Natural killer cell (primary cell): ENCODE measurements around the gene MAN2A1. TPM values are rescaled to one million over a fixed set of nuclear protein-coding genes. Genes with fewer than 3 reads are reported as not detected.

Experiments used
- ATAC-seq, 3 donors: fragments of 150-1000 bp in 2 of 3; fragments of 200-7000 bp in 1 of 3; cut with Tn5 transposase; 1 replicate in 1 of 3; 2 replicates in 2 of 3; pipeline ENCODE4 v1.10.0; 2021; ENCODE audit warnings: mild to moderate bottlenecking in 2 of 3, moderate library complexity in 2 of 3
- DNase-seq, 2 donors: peaks; one replicate each; pipeline versions ENCODE4 v3.0.0 to v3.0.0-alpha.2; 2013 to 2021; ENCODE audit warnings: mixed read lengths in 1 of 2
- H3K27ac ChIP-seq: one replicate; pipeline ENCODE4 v1.5.1; 2013; ENCODE audit warnings: mild to moderate bottlenecking, low read length
- H3K27me3 ChIP-seq: one replicate; pipeline ENCODE4 v1.6.1; 2013; ENCODE audit warnings: low read length; ENCODE audit not compliant: control insufficient read depth, insufficient read depth
- H3K36me3 ChIP-seq: one replicate; pipeline ENCODE4 v1.6.1; 2013; ENCODE audit warnings: low read length; ENCODE audit not compliant: control insufficient read depth, insufficient read depth
- H3K4me1 ChIP-seq: one replicate; pipeline ENCODE4 v1.6.1; 2013; ENCODE audit warnings: low read length; ENCODE audit not compliant: control insufficient read depth, insufficient read depth
- H3K4me3 ChIP-seq: one replicate; pipeline ENCODE4 v1.5.1; 2013; ENCODE audit warnings: low read length
- H3K9me3 ChIP-seq: one replicate; pipeline ENCODE4 v1.6.1; 2013; ENCODE audit warnings: low read length; ENCODE audit not compliant: control insufficient read depth, insufficient read depth
- H3K27ac Mint-ChIP-seq, 2 donors: one replicate each; pipeline ENCODE4 v1.8.0; 2022; ENCODE audit warnings: mild to moderate bottlenecking in 2 of 2, mixed read lengths in 2 of 2, moderate library complexity in 1 of 2
- H3K27me3 Mint-ChIP-seq, 2 donors: one replicate each; pipeline ENCODE4 v1.8.0; 2022; ENCODE audit warnings: low read depth in 2 of 2, mixed read lengths in 2 of 2
- H3K36me3 Mint-ChIP-seq: one replicate; pipeline ENCODE4 v1.8.0; 2022; ENCODE audit warnings: mixed read lengths
- H3K4me1 Mint-ChIP-seq, 2 donors: one replicate each; pipeline ENCODE4 v1.8.0; 2022; ENCODE audit warnings: mixed read lengths in 2 of 2
- H3K4me3 Mint-ChIP-seq: one replicate; pipeline ENCODE4 v1.8.0; 2022; ENCODE audit warnings: mild to moderate bottlenecking, moderate library complexity, mixed read lengths
- H3K9me3 Mint-ChIP-seq, 2 donors: one replicate each; pipeline ENCODE4 v1.8.0; 2022; ENCODE audit warnings: mixed read lengths in 2 of 2
- CTCF ChIP-seq: fragments of 200-600 bp; IDR thresholded peaks from one replicate; pipeline ENCODE4 v1.8.0; 2022; ENCODE audit warnings: antibody characterized with exemption
- WGBS: methylation state at CpG from one replicate; pipeline ENCODE4 v1.1.7; 2013; ENCODE audit warnings: missing lambda C conversion rate; ENCODE audit not compliant: insufficient coverage; 5-methylcytosine and 5-hydroxymethylcytosine counted together
- intact Hi-C: fragments of 100-400 bp; cut with micrococcal nuclease; formaldehyde crosslinking; loops from one replicate; pipeline ENCODE4 v1.14.2; 2022
- total RNA-seq, 4 donors: library from RNA; stranded (reverse); fragments of 120-200 nt in 1 of 4; gene quantifications; one replicate each; pipeline versions ENCODE4 v1.2.3 to v1.2.4, GENCODE V29; 2013 to 2022

MAN2A1 gene
- total RNA-seq, 3 donors from 2014 or later (not counting 1 experiment from before 2014, with no cell fraction given): 44.9 to 54.2 (median 50.7) TPM

DNA sequence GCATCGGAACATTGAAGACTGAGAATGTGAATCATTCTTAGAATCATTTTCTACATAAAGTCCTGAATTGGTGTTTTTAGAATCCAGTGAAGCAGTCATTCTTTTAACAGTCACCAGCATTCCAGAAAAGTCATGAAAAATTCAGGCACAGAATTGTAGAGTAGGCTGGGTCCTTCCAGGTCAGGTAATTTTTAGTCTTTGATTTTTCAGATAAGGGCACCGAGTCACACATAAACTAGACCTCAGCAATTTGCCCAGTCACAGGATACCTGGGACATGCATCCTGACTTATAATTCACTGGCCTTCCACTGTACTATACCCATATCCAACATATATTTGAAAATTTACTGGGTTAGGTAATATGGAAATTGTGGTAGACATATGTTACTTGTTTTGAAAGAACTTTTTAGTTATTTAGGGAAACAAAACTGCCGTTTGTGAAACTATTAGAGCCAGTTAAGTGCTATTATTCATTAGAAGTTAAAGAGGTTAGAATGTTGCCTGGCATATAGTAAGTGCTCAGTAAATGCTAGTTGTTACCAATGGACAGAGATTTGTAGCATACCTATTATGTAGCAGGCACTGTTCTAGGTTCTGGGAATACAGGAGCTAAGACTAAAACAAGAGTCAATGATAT is 10.9 kb downstream of the MAN2A1 start:
- intact Hi-C loops: no loop called here
- peaks cover 12% of the 10 kb centered on the region for H3K4me1 ChIP-seq
- H3K9me3 ChIP-seq: no peaks in the 10 kb centered on the region
- WGBS: 84% methylated on average over 2 of the region's 3 CpGs
- DNase-seq (no peak), ATAC-seq (no peak)
- Mint-ChIP-seq H3K27ac (no peak overlapping the region), H3K4me3 (no peak overlapping the region), H3K36me3 (no peaks in the 10 kb centered on the region), H3K4me1 (peaks cover 65 to 76% of the 10 kb centered on the region in 2 donors), H3K9me3 (no peaks in the 10 kb centered on the region), H3K27me3 (no peaks in the 10 kb centered on the region)
- no peak for TF ChIP-seq CTCF
- H3K27me3 ChIP-seq: no peaks in the 10 kb centered on the region
- H3K27ac ChIP-seq: no peak overlapping the region
- H3K36me3 ChIP-seq: no peaks in the 10 kb centered on the region
- H3K4me3 ChIP-seq: no peak overlapping the region

DNA sequence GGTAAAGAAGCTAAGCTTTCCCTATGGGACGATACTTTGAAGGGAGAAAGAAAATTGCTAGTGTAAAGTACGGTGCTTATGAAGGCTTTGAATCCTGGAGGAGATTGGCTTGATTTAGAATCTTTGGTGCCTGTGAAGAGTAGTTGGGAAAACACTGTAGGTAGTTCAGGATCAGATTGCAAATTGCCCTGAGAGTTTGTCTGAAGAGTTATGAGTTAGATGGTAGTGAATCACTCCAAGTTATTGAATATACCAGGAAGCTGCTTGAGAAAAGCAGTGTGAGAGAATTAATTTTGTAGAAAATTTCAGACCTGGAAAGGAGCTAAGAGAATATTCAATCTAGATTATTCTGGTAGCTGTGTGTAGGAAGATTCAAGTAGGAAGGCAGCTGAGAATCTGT is 11.5 kb downstream of the MAN2A1 start:
- ATAC-seq (no peak), DNase-seq (no peak)
- TF ChIP-seq CTCF: no peak
- no peak overlapping the region for H3K27ac Mint-ChIP-seq
- no peaks in the 10 kb centered on the region for H3K36me3 ChIP-seq
- no peak overlapping the region for H3K27ac ChIP-seq
- no peaks in the 10 kb centered on the region for H3K9me3 ChIP-seq
- H3K4me1 Mint-ChIP-seq: peaks cover 61 to 71% of the 10 kb centered on the region in 2 donors
- no peaks in the 10 kb centered on the region for H3K9me3 Mint-ChIP-seq
- intact Hi-C loops: no loop called here
- H3K27me3 ChIP-seq: no peaks in the 10 kb centered on the region
- peaks cover 7% of the 10 kb centered on the region for H3K4me1 ChIP-seq
- H3K4me3 ChIP-seq: no peak overlapping the region
- H3K4me3 Mint-ChIP-seq: no peak overlapping the region
- WGBS: 98% methylated on average over 2 of the region's 2 CpGs
- no peaks in the 10 kb centered on the region for H3K27me3 Mint-ChIP-seq
- no peaks in the 10 kb centered on the region for H3K36me3 Mint-ChIP-seq

DNA sequence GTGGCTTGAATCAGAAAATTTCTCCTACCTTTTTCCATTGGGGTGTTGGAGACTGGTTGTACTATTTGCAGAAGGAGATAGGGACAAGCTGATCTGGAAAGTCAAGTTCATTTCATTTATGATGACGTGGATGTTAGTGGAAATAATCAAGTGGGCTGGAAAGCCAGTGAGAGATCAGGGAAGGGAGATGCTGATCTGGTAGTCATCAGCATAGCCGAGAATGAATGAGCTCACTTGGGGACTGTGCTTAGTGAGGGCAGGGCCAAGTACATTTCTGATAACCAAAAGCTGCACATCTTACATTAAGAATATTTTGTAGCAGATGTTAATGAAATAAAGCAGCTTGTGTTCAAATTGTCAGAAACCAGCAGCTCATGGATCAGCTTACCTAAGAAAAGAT is 12.1 kb downstream of the MAN2A1 start:
- Mint-ChIP-seq H3K36me3 (no peaks in the 10 kb centered on the region), H3K4me1 (peaks cover 56 to 71% of the 10 kb centered on the region in 2 donors), H3K27ac (no peak overlapping the region), H3K9me3 (no peaks in the 10 kb centered on the region), H3K4me3 (no peak overlapping the region), H3K27me3 (no peaks in the 10 kb centered on the region)
- DNase-seq (no peak), ATAC-seq (no peak)
- no peaks in the 10 kb centered on the region for H3K9me3 ChIP-seq
- TF ChIP-seq CTCF: no peak
- H3K27ac ChIP-seq: no peak overlapping the region
- H3K36me3 ChIP-seq: no peaks in the 10 kb centered on the region
- intact Hi-C loops: no loop called here
- no peaks in the 10 kb centered on the region for H3K27me3 ChIP-seq
- H3K4me3 ChIP-seq: no peak overlapping the region
- WGBS: 93% methylated on average over 2 of the region's 2 CpGs
- H3K4me1 ChIP-seq: peaks cover 4% of the 10 kb centered on the region

- intact Hi-C loops: no loop called here
- H3K27me3 ChIP-seq: no peaks in the 10 kb centered on the region
- H3K36me3 Mint-ChIP-seq: no peaks in the 10 kb centered on the region
- H3K27ac Mint-ChIP-seq: no peak overlapping the region
- DNase-seq (no peak), ATAC-seq (no peak)
- no peaks in the 10 kb centered on the region for H3K9me3 ChIP-seq
- peaks cover 58 to 70% of the 10 kb centered on the region in 2 donors for H3K4me1 Mint-ChIP-seq
- peaks cover 4% of the 10 kb centered on the region for H3K4me1 ChIP-seq
- H3K36me3 ChIP-seq: no peaks in the 10 kb centered on the region
- no peaks in the 10 kb centered on the region for H3K27me3 Mint-ChIP-seq
- no peak overlapping the region for H3K4me3 Mint-ChIP-seq
- no peak overlapping the region for H3K27ac ChIP-seq
- no peaks in the 10 kb centered on the region for H3K9me3 Mint-ChIP-seq
- no peak for TF ChIP-seq CTCF
- H3K4me3 ChIP-seq: no peak overlapping the region
These were observed 13.4 kb downstream of the MAN2A1 start for GRCh38 chr5:109703166-109703565.
